ENCODE results near the gene ACVR1B.

Gene ACVR1B

GRCh38 chr12:51917041-51917590 lies 34.4 kb upstream of the ACVR1B start:
- no peak for DNase-seq (ENCODE audit: low read depth in 3 of 3)

- DNase-seq (ENCODE audit: low read depth in 3 of 3), result no peak
These were observed 33.6 kb upstream of the ACVR1B start for GRCh38 chr12:51917746-51918453.

- no peak for DNase-seq (ENCODE audit: low read depth in 3 of 3)
These were observed 31.5 kb upstream of the ACVR1B start for GRCh38 chr12:51920046-51920445.

GRCh38 chr12:51921017-51921725 lies 30.3 kb upstream of the ACVR1B start:
- no peak for DNase-seq (ENCODE audit: low read depth in 3 of 3)

- no peak for DNase-seq (ENCODE audit: low read depth in 3 of 3)
These were observed 29.4 kb upstream of the ACVR1B start for GRCh38 chr12:51922146-51922545.

GRCh38 chr12:51922762-51923505 lies 28.6 kb upstream of the ACVR1B start:
- DNase-seq (ENCODE audit: low read depth in 3 of 3), result no peak

- peak; percentile 15 to 48 (median 19) for DNase-seq (ENCODE audit: low read depth in 3 of 3)
These were observed 27.8 kb upstream of the ACVR1B start for GRCh38 chr12:51923506-51924365.

GRCh38 chr12:51924551-51925319 lies 26.8 kb upstream of the ACVR1B start:
- DNase-seq (ENCODE audit: low read depth in 3 of 3), result no peak

GRCh38 chr12:51925346-51926063 lies 26.0 kb upstream of the ACVR1B start:
- DNase-seq (ENCODE audit: low read depth in 3 of 3), result no peak

- no peak for DNase-seq (ENCODE audit: low read depth in 3 of 3)
These were observed 25.4 kb upstream of the ACVR1B start for GRCh38 chr12:51926064-51926632.

GRCh38 chr12:51926718-51927117 lies 24.8 kb upstream of the ACVR1B start:
- peak; percentile 25 to 38 (median 38) for DNase-seq (ENCODE audit: low read depth in 3 of 3)

GRCh38 chr12:51932218-51933076 lies 19.1 kb upstream of the ACVR1B start:
- no peak for DNase-seq (ENCODE audit: low read depth in 3 of 3)

- DNase-seq (ENCODE audit: low read depth in 3 of 3), result no peak
These were observed 17.4 kb upstream of the ACVR1B start for GRCh38 chr12:51934080-51934479.

- no peak for DNase-seq (ENCODE audit: low read depth in 3 of 3)
These were observed 13.6 kb upstream of the ACVR1B start for GRCh38 chr12:51937926-51938325.

- no peak for DNase-seq (ENCODE audit: low read depth in 3 of 3)
These were observed 12.8 kb upstream of the ACVR1B start for GRCh38 chr12:51938726-51939125.

- no peak for DNase-seq (ENCODE audit: low read depth in 3 of 3)
These were observed 10.4 kb upstream of the ACVR1B start for GRCh38 chr12:51941011-51941581.

- no peak for DNase-seq (ENCODE audit: low read depth in 3 of 3)
These were observed 9.9 kb upstream of the ACVR1B start for GRCh38 chr12:51941604-51942003.

GRCh38 chr12:51942056-51942455 lies 9.4 kb upstream of the ACVR1B start:
- DNase-seq (ENCODE audit: low read depth in 3 of 3), result no peak
